Measurements from ENCODE around the gene DRAM1. TPM values are rescaled to one million over a fixed set of nuclear protein-coding genes. Genes with fewer than 3 reads are reported as not detected.
"Not testable (repeated sequence)": the region's sequence is repeated elsewhere in the genome, so short reads cannot be mapped to it uniquely, and the experiment has no call there.

The DRAM1 gene
- total RNA-seq, 3 donors from 2014 or later, result 31.2 to 32.4 (median 31.6) TPM

GRCh38 chr12:101862245-101862644 is 15.1 kb upstream of the DRAM1 start:
- H3K4me3 ChIP-seq, result no peak overlapping the region
- H3K36me3 ChIP-seq, result no peaks in the 10 kb centered on the region
- TF ChIP-seq POLR2A (IDR thresholded peaks at IDR 0.05) (no peak), POLR2AphosphoS5 (IDR thresholded peaks at IDR 0.05) (no peak)
- TF ChIP-seq, protein P1, sequence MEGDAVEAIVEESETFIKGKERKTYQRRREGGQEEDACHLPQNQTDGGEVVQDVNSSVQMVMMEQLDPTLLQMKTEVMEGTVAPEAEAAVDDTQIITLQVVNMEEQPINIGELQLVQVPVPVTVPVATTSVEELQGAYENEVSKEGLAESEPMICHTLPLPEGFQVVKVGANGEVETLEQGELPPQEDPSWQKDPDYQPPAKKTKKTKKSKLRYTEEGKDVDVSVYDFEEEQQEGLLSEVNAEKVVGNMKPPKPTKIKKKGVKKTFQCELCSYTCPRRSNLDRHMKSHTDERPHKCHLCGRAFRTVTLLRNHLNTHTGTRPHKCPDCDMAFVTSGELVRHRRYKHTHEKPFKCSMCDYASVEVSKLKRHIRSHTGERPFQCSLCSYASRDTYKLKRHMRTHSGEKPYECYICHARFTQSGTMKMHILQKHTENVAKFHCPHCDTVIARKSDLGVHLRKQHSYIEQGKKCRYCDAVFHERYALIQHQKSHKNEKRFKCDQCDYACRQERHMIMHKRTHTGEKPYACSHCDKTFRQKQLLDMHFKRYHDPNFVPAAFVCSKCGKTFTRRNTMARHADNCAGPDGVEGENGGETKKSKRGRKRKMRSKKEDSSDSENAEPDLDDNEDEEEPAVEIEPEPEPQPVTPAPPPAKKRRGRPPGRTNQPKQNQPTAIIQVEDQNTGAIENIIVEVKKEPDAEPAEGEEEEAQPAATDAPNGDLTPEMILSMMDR (IDR thresholded peaks at IDR 0.05), result no peak
- no peak for DNase-seq (ENCODE audit: low spot score in 2 of 2)
- no peaks in the 10 kb centered on the region for H3K27me3 ChIP-seq
- no peak overlapping the region for H3K27ac ChIP-seq
- peaks cover 0 to 6% of the 10 kb centered on the region in 2 donors for H3K9me3 ChIP-seq
- no peaks in the 10 kb centered on the region for H3K4me1 ChIP-seq
- intact Hi-C loops (cut with DNase I; ENCODE audit: low total_unique reads), result no loop called here

DNA sequence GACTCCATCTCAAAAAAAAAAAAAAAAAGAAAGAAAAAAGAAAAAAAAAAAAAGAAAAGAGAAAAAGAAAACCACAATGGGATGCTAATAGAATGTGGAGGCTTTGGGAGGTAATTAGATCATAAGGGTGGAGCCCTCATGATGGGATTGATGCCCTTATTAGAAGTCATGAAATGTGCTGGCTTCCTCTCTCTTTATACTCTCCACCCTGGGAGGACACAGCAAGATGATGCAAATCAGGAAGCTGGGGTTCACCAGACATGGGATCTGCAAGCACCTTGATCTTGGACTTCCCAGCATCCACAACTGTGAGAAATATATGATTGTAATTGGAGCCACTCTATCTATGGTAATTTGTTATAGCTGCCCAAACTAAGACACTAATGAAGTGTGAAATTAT is 13.4 kb upstream of the DRAM1 start:
- no peak for DNase-seq (ENCODE audit: low spot score in 2 of 2)
- peaks cover 0 to 6% of the 10 kb centered on the region in 2 donors for H3K9me3 ChIP-seq
- TF ChIP-seq, protein P1 (IDR thresholded peaks at IDR 0.05), result no peak
- TF ChIP-seq POLR2A (IDR thresholded peaks at IDR 0.05), result no peak
- TF ChIP-seq POLR2AphosphoS5 (IDR thresholded peaks at IDR 0.05), result no peak
- no peak overlapping the region for H3K4me3 ChIP-seq
- no peaks in the 10 kb centered on the region for H3K4me1 ChIP-seq
- H3K27ac ChIP-seq, result no peak overlapping the region
- intact Hi-C loops (cut with DNase I; ENCODE audit: low total_unique reads), result no loop called here
- no peaks in the 10 kb centered on the region for H3K36me3 ChIP-seq
- H3K27me3 ChIP-seq, result no peaks in the 10 kb centered on the region

DNA sequence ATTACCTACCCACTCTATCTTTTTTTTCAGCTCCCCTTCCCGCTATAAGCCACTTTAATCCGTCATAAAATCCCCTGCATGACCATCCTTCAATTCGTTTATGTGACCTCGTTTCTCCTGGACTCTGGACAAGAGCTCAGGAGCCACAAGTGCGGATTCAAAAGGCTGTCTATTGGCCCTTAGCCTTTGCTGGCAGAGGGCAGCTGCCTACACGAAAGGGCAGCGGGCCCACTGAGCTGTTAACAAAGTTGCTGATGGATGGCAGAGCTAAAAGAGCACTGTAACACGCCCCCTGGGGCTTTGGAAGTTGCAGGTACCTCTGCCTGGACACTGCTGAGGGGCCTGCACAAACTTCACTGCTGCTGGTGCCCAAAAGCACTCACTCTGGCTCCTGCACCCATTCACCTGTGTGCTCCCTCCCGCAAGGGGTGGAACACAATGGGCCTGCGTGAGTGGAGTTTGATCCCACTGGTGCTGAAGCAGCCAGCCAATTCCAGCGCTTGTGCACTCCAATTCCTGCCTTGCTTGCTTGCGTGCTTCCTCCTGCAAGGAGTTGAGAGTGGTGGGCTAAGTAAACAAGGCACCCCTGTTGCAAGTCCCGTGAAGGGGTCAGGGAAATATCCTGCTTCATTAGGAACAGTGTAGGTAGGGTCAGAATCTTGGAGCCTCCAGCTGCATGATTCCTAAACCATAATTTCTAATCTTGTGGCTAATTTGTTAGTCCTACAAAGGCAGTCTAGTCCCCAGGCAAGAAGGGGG is 10.6 kb upstream of the DRAM1 start:
- intact Hi-C loops (cut with DNase I; ENCODE audit: low total_unique reads), result no loop called here
- Histone ChIP-seq H3K4me1 (no peaks in the 10 kb centered on the region), H3K36me3 (no peaks in the 10 kb centered on the region), H3K27me3 (no peaks in the 10 kb centered on the region), H3K27ac (no peak overlapping the region), H3K4me3 (no peak overlapping the region), H3K9me3 (peaks cover 0 to 6% of the 10 kb centered on the region in 2 donors)
- TF ChIP-seq POLR2A (IDR thresholded peaks at IDR 0.05) (no peak), POLR2AphosphoS5 (IDR thresholded peaks at IDR 0.05) (no peak)
- TF ChIP-seq, protein P1 (IDR thresholded peaks at IDR 0.05), result no peak
- DNase-seq (ENCODE audit: low spot score in 2 of 2), result no peak

- intact Hi-C loops (cut with DNase I; ENCODE audit: low total_unique reads); H3K9me3 ChIP-seq; H3K4me1 ChIP-seq; H3K4me3 ChIP-seq; H3K27ac ChIP-seq; DNase-seq (ENCODE audit: low spot score in 2 of 2); H3K27me3 ChIP-seq; H3K36me3 ChIP-seq: not testable (repeated sequence)
Measured at GRCh38 chr12:101867619-101868018, 9.8 kb upstream of the DRAM1 start.

DNA sequence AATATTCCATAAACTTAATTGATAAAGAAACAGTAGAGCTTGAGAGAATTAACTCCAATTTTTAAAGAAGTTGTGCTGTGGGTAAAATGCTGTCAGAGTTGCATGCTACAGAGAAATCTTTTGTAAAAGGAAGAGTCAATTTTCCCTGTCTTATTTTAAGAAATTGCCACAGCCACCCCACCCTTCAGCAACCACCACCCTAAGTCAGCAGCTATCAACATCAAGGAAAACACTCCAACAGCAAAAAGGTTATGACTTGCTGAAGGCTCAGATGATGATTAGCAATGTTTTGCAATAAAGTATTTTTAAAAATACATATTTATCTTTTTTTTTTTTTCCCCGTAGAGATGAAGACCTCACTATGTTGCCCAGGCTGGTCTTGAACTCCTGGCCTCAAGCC is 6.5 kb upstream of the DRAM1 start:
- Histone ChIP-seq H3K36me3 (no peaks in the 10 kb centered on the region), H3K27me3 (no peaks in the 10 kb centered on the region), H3K27ac (no peak overlapping the region), H3K4me1 (no peaks in the 10 kb centered on the region), H3K9me3 (no peaks in the 10 kb centered on the region), H3K4me3 (no peak overlapping the region)
- intact Hi-C loops (cut with DNase I; ENCODE audit: low total_unique reads), result no loop called here
- no peak for TF ChIP-seq POLR2AphosphoS5 (IDR thresholded peaks at IDR 0.05)
- TF ChIP-seq, protein P1 (IDR thresholded peaks at IDR 0.05), result no peak
- TF ChIP-seq POLR2A (IDR thresholded peaks at IDR 0.05), result no peak
- DNase-seq (ENCODE audit: low spot score in 2 of 2), result no peak
